Right lobe of liver (tissue), 4 donors: ENCODE measurements around the gene AP3S2.

ENCODE experiments used
- CTCF ChIP-seq, 4 donors: fragments of 200-600 bp in 3 of 4; fragments of 450-650 bp in 1 of 4; IDR thresholded peaks; one replicate each; pipeline versions ENCODE4 v1.5.1 to v1.8.0; 2016 to 2022; ENCODE audit warnings: antibody characterized with exemption in 4 of 4, mild to moderate bottlenecking in 2 of 4
- POLR2A ChIP-seq: fragments of 450-650 bp; IDR thresholded peaks from one replicate; pipeline ENCODE4 v1.6.1; 2017; ENCODE audit warnings: antibody characterized with exemption, mild to moderate bottlenecking
- donor health status: DM: no; HTN: no; CAD: no.
- donor health status: DM: no; HTN: no; CAD: no.
- donor health status: DM: no; HTN: yes; CAD: no.

- no peak for TF ChIP-seq CTCF (IDR thresholded peaks at IDR 0.05)
- TF ChIP-seq POLR2A = no peak
Measured at GRCh38 chr15:89820666-89821611, 72.9 kb downstream of the AP3S2 start.
